Measurements from ENCODE around the gene OR52K2.
"Not testable (repeated sequence)": the region's sequence is repeated elsewhere in the genome, so short reads cannot be mapped to it uniquely, and the experiment has no call there.

The OR52K2 gene

GRCh38 chr11:4448995-4449394 is at the start of gene OR52K2:
TSS of gene OR52K2 (plus strand) at chr11:4449295. CDS start at chr11:4449340, 45 bp downstream.
- FAIRE-seq = no peak

GRCh38 chr11:4406206-4406605 is 42.9 kb upstream of the OR52K2 start:
- FAIRE-seq = not testable (repeated sequence)

- no peak for FAIRE-seq
Observed at GRCh38 chr11:4416306-4416705, 32.8 kb upstream of the OR52K2 start.

DNA sequence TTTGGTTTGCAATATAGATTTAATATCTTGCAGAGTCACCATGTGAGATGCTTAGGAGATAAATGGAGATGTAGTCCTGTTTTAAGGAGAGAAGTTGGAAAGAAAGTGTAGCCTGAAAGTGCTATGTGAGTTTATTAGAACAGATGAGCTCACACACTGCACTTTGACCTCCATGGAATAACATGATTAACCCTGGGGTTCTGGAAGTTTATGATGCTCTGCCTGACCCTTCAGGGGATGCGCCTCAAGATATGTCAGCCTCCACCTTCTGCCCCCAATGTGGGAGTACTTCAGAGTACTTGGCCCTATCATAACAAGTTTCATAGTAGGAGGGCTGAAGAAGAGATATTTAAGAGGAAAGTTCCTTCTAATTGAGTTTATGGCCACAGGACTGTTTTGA is 32.3 kb upstream of the OR52K2 start:
- FAIRE-seq = no peak

GRCh38 chr11:4418403-4418802 is 30.7 kb upstream of the OR52K2 start:
- no peak for FAIRE-seq

- FAIRE-seq = no peak
Observed at GRCh38 chr11:4430051-4430450, 19.0 kb upstream of the OR52K2 start.

- no peak for FAIRE-seq
Observed at GRCh38 chr11:4433856-4434255, 15.2 kb upstream of the OR52K2 start.

DNA sequence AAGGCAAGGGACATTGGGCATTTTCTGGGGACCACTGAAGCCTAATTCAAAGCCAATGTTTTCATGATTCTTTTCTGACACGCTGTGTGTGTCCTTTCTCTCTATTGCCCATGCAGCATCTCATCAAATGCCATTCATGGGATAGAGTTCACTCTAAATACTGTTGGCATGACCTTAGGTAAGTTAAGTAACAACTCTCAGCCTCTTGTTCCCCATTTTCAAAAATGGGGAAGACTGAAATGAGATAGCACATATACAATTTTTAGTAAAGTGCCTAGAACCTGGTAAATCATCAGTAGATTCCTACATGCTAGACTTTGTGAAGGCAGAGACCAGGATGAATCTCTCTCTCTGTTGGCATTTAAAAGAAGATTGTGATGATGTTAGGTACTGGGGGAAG is 12.7 kb upstream of the OR52K2 start:
- no peak for FAIRE-seq

- FAIRE-seq = no peak
Observed at GRCh38 chr11:4441515-4441914, 7.6 kb upstream of the OR52K2 start.

DNA sequence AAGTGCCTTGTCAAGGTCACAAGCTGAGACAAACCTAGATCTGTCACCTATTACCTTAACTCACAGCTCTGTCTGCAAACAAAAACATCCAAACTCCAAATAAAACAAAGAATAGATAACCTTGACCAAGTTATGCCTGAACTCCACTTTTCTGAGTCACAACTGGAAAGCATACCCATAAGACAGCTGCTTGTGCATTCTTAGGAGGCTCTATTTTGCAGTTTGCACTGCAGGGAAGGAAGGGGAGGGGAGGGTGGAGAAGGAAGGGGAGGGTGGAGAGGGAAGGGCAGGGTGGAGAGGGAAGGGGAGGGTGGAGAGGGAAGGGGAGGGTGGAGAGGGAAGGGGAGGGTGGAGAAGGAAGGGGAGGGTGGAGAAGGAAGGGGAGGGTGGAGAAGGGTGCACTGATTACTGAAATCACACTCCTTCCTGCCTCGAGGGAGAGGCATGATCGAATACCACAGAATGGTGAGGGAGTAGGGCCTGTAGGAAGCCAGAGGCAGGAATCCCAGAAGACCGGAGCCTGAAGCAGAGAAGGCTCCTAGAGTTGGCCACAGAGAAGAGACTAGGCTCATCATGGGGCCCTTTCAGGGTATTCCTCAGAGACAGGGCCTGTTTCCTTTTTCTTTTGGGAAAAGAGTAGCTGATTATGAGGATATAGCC is 5.7 kb upstream of the OR52K2 start:
- no peak for FAIRE-seq

DNA sequence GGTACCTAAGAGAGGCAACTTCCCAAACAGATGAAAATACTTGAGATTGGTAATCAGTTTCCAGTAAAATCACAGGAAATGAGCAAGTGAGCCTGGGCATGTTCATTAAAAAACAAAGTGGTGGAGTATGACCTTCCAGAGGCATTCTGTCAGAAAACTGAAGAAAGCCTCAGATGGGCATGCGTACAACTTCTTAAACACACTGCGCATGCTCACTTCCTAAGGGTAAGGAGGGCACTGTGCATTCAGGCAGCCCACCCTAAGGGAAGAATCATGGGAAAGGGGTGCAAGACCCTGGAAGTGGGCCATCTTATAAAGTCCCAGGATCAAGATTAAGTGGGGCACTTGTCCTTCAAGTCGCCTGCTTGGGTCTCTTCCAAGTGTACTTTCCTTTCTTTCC is 4.0 kb downstream of the OR52K2 start:
- FAIRE-seq = no peak

DNA sequence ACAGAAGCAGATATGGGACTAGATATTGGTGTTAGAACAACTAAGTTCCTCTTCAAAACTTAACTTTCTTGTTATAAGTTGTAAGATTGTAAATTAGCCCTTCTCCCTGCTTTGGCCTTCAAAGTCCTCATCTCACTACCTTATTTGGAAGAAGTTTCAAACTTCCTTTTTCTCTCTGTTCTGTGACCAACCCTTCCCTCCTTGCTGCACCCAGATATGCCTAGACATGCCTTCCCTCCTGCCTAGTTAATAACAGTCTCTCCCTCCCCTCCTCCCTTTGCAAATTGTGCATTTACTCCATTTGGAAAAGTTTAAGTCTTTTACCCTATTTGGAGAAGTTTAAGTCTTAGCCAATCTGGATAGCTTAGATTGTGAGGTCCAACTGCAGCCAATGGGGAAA is 4.9 kb downstream of the OR52K2 start:
- no peak for FAIRE-seq

GRCh38 chr11:4455419-4455818 is 6.3 kb downstream of the OR52K2 start:
- no peak for FAIRE-seq

- no peak for FAIRE-seq
Observed at GRCh38 chr11:4459500-4459899, 10.4 kb downstream of the OR52K2 start.

- FAIRE-seq = no peak
Observed at GRCh38 chr11:4460151-4460550, 11.1 kb downstream of the OR52K2 start.

DNA sequence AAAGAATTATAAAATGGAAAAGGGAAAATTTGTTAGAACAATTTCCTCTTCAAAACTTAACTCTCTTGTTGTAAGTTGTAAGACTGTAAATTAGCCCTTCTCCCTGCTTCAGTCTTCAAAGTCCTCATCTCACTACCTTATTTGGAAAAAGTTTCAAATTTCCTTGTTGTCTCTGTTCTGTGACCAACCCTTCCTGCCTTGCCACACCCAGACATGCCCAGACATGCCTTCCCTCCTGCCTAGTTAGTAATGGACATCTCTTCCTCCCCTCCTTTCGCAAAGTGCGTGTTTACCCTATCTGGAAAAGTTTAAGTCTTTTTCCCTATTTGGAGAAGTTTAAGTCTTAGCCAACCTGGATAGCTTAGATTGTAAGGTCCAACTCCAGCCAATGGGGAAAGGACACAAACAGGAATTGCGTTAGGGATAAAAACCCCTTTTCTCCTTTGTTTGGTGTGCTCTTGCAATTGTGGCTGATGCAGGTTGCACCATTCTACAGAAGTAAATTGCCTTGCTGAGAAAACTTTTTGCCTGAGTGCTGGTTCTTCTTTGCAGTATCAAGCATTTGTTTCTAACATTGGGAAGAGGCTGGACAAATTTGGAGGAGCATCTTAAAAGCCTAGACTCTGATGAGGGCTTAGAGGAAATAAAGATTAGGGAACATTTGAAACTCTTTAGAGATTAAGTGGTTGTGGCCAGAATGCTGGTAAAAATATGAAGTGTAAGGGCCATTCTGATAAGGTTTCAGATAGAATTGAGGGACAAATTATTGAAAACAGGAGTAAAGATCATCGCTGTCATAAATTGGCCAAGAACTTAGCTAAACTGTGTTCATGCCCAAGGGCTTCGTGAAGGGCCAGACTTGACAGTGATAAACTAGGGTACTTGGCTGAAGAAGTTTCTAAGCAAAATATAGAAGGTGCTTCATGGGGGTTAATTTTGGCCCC is 15.4 kb downstream of the OR52K2 start:
- FAIRE-seq = no peak

DNA sequence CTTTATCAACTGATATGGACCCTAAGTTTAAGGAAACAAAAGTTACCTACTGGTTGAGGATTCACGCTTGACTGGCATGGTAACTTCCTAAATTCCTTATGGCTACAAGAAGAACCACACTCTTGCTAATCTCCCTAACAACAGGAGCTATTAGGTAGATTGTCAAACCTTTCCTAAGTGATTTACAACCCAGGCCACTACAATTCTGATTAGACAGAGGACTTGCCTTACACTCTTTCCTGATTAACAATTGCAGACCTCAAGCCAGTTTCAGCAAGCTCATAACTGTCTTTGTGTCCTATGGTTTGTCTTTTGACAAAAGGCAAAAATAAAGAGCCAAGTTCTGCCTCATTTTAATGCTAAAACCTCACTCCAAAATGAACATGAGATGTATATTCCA is 16.3 kb downstream of the OR52K2 start:
- no peak for FAIRE-seq

GRCh38 chr11:4466131-4466870 is 17.2 kb downstream of the OR52K2 start:
- no peak for FAIRE-seq

DNA sequence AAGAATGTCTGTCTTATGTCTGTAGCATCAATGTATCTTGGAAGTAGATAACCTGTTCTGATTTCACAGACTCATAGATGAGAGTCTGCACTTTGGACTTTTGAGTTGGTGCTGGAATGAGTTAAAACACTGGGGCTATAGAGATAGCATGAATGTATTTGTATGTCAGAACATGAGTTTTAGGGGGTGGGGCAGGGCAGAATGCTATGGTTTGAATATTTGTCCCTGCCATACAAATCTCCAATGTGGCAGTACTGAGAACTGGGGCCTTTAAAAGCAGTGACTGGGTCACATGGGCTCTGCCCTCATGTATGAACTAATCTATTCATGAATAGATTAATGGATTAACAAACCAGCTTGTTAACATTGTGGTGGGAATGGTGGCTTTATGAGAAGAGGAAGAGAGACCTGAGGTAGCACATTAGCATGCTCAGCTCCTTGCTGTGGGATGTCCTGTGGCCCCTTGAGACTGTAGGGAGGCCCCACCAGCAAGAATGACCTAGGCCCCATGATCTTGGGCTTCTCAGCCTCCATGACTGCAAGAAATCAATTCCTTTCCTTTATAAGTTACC is 17.9 kb downstream of the OR52K2 start:
- FAIRE-seq = no peak

DNA sequence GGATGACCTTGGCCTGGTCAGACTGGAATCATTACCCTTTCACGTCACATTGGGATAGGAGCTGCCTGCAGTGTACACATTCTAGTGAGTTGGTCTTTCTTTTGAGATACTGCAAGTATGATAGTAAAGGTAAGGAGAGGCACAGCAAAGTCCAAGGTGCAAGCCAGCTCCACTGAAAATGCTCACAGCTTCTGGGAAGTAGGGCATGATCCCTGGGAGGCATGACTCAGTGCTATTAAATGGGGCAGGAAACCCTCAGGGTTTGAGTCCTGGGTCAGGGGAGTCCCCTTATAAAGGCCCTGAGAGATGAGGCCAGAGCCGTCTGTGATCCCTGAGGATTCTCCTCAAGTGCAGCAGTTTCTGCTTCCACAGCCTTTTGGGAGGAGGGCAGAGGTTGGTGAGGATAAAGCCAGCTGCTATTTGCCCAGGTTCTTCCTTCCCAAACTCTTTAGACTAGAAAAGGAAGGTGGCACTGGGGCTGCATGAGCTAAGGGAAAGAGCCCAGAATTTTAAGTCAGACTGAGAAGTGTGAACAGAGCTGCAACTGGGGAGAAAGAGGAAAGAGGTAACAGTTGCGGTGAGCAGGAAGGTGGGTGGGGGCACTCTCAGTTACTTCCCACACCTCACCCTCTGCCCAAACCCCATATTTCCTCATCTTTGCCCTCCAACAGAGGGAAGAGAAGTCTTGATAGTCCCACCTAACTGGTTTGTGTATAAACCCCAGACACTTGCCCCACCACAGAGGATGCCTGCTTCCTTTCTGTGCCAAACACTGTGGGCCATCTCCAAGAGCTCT is 18.9 kb downstream of the OR52K2 start:
- no peak for FAIRE-seq

DNA sequence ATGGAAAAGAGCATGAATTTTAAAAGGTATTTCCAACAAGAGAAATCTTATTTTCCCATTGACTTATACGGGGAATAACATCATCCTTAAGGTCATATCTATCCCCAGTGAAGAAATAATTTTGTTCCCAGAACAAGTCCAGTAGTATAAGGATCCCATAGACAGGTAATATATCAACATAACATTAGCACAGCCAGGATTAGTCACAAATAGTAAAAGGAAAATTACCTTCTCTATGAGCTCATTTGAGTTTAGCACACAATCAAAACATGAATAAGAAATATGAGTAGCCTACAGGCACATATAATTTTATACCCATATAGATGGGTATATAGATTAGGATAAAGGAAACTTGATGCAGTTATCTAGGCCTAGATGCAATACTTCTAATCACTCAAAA is 30.5 kb downstream of the OR52K2 start:
- FAIRE-seq = no peak

- FAIRE-seq = no peak
Observed at GRCh38 chr11:4480577-4481239, 31.6 kb downstream of the OR52K2 start.

Data from G401.6 (cell line).